Hematopoietic multipotent progenitor cell (in vitro differentiated cells): Measurements from ENCODE around the gene ZNF580. TPM values are rescaled to one million over a fixed set of nuclear protein-coding genes. Genes with fewer than 3 reads are reported as not detected.

Experiments used
- DNase-seq, 3 donors: peaks; one replicate each; pipeline ENCODE4 v3.0.0-alpha.2; 2011 to 2015; ENCODE audit warnings: low read depth in 2 of 3, low spot score in 2 of 3
- total RNA-seq: library from RNA; depleted of rRNA; stranded (reverse); fragments of >200 nt; gene quantifications from one replicate; pipeline ENCODE4 v1.2.3, GENCODE V29; 2012

Gene ZNF580
- total RNA-seq, 1 donor, result 13.7 TPM

DNA sequence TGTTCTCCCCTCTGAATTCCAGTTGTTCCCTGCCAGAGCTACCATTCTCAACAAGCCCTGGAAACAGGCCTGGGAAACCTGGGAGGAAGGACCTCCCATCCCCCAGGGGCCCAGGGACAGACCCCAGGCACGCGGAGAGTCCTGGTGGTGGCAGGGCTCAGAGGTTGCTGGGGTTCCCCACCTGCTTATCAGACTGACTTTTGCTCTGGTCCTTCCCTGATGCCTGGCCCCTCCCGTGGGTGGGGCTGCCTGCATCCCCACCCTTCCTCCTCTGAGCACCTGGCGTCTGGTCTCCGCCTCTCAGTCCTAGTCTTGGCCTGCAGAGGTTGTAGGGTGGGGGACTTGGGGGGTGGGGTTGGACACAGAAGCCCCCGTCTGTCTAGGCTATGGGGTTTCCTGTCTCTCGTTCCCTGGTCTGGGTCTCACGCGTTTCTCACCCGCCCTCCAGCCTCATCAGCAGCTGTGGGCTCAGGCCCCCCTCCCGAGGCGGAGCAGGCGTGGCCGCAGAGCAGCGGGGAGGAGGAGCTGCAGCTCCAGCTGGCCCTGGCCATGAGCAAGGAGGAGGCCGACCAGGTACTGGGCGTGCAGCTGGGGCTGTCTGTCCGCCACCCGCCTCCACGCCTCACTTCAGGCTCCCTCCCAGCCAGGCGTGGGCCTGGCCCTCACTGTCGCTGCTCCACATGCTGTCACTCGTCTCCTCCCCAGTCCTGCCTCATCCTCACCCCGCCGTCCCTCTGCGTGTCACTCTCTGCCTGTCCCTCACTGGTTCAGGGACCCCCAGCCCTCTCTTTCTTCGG is 47.8 kb downstream of the ZNF580 start:
- DNase-seq, result no peak

DNA sequence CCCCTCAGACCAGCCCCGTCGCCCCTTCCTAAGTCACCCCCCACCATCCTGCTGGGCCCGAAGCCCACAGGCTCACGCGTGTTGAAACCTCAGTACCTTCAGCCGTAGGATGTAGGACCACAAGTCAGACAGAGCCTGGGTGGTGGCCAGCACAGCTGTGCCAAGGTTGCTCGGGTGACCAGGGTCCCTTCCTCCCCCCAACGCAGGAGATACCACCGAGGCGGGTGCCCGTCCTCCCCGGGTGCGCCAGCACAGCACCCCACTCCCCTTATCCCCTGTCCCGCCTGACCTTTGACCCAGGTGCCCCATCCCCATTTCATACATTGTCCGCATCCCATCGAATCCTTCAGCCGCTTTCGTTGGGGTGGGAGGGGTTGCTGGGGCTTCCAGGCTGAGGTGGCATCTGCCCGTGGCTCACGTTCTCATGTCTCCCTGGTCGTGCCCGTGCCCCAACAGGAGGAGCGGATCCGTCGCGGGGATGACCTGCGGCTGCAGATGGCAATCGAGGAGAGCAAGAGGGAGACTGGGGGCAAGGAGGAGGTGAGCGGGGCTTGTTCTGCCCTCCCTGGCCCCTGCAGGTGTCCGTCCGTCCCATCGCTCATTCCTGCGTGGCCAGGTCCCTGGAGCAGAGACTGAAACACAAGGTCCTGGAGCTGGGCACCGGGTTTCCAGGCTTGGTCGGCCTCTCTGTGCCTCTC is 48.8 kb downstream of the ZNF580 start:
- DNase-seq, result no peak

DNA sequence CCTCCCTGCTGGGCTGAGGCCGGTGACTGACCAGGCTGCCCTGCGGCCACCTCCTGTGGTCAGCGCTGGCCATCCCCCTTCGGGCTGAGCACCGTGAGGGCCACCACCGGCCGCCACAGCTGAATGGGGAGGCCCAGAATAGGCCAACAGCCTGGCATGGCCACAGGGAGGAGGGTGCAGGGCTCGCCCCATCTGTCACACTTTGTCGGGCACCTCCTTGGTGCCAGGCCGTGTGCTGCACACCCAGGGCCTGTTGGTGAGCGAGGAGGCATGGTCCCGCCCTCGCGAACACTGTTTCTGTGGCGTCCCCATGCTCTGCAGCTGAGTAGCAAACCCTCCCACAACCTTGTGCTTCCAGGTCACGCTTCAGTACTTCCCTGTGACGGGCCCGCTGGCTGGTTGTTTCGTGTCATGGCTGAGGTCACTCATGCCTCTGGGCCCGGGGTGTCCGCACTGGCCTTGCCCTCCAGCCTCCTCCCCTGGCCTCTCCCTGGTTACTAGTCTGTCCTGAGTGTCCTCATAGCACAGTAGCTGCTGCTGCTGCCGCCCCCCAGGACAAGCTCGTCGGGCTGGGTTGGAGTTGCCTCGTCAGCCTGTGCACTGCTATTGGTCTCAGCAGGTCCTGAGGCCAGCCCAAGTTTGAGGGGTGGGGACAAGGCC is 49.4 kb downstream of the ZNF580 start:
- DNase-seq, result no peak

DNA sequence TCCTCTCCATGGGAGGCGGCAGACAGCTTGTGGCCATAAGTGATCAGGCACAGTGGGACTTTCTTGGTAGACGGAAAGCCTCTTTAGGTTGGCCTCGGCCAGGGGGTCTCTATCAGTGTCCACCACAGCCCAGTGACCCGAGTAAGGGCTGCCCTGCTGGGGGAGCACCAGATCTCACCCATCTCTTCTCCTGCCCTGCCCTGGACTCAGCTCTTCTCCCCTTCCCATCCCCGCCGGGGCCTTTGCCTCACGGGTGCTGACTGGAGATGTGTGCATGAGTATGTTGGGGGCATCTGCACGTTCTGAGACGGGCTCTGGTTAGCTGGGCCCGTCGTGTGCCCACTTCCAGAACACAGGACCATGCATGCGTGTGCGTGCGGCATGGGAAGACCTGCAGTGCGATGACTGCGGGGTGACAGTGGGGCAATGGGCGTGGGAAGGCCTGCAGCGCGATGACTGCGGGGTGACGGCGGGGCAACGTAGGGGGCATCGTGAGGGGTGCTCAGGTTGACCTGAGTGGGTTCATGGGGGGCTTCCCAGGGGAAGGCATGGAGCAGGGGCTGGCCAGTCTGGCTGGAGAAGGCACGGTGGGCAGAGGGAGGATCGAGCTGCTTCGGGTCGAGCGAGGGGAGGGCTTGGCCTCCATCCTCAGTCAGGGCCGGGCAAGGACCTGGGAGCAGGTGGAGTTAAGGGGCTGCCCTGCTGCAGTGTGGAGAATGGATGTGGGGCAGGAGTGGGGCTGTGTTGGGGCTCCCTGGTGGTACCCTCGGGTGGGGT is 50.2 kb downstream of the ZNF580 start:
- DNase-seq, result no peak

DNA sequence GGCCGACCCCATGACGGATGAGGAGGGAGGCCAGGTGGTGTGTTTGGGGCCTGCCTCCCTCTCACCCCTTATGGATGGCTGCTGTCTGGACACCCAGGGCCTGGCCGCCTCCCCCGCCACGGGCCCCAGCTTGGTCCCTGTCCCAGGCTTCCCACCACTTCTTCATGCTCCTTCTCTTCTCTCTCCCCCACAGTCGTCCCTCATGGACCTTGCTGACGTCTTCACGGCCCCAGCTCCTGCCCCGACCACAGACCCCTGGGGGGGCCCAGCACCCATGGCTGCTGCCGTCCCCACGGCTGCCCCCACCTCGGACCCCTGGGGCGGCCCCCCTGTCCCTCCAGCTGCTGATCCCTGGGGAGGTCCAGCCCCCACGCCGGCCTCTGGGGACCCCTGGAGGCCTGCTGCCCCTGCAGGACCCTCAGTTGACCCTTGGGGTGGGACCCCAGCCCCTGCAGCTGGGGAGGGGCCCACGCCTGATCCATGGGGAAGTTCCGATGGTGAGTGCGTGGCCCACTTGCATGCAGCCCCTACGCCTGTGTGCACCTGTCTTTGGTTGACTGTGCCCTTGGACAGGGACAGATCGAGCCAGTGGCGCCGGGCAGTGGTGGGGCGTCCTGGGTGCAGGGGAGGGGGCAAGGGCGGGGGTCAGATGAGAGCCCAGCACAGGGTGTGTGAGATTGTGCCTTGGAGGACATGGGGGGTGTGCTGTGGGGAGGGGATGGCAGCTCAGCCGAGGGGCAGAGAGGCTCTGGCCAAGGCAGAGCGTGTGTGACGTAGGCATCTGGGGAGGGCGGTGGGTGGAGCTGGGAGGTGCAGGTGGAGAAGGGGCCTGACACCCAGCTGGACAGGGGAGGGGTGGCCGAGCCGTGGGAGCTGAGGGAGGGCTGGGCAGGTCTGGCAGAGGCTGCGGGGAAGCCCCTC is 51.0 kb downstream of the ZNF580 start:
- DNase-seq, result no peak

DNA sequence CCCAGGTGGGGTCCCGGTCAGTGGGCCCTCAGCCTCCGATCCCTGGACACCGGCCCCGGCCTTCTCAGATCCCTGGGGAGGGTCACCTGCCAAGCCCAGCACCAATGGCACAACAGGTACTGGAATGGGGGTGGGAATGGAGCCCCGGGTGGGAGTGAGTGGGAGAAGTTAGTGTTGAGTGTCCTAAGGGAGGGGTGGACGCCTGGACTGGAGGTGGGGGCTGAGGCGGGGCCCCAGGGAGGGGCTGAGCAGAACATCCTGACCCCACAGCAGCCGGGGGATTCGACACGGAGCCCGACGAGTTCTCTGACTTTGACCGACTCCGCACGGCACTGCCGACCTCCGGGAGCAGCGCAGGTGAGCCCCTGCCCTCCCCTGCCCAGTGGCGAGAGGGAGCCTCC is 51.9 kb downstream of the ZNF580 start:
- no peak for DNase-seq

Other genes with a start within 250 kb of the ZNF580 start
- 26.7 TPM for gene UBE2S, start 233.2 kb upstream of the ZNF580 start, total RNA-seq
- under 0.01 TPM for gene SHISA7, start 197.7 kb upstream of the ZNF580 start, total RNA-seq
- 63.3 TPM for gene ISOC2, start 179.4 kb upstream of the ZNF580 start, total RNA-seq
- gene C19orf85, start 176.3 kb upstream of the ZNF580 start, total RNA-seq, result not detected
- gene ZNF628, start 164.4 kb upstream of the ZNF580 start, total RNA-seq, result 8.3 TPM
- gene NAT14, start 155.8 kb upstream of the ZNF580 start, total RNA-seq, result 12.7 TPM
- gene SSC5D, start 152.6 kb upstream of the ZNF580 start, total RNA-seq, result 0.27 TPM
- under 0.01 TPM for gene SBK2, start 103.9 kb upstream of the ZNF580 start, total RNA-seq
- 0.54 TPM for gene SBK3, start 95.5 kb upstream of the ZNF580 start, total RNA-seq
- gene ZNF579, start 60.2 kb upstream of the ZNF580 start, total RNA-seq, result 7.0 TPM
- 8.6 TPM for gene FIZ1, start 41.5 kb upstream of the ZNF580 start, total RNA-seq
- gene ZNF524, start 40.7 kb upstream of the ZNF580 start, total RNA-seq, result 21.3 TPM
- 4.0 TPM for gene ZNF865, start 35.4 kb upstream of the ZNF580 start, total RNA-seq
- 15.1 TPM for gene ZNF784, start 16.4 kb upstream of the ZNF580 start, total RNA-seq
- gene ZNF581, start 2.6 kb downstream of the ZNF580 start, total RNA-seq, result 48.5 TPM
- gene CCDC106, start 7.2 kb downstream of the ZNF580 start, total RNA-seq, result 8.3 TPM
- 158 TPM for gene U2AF2, start 14.0 kb downstream of the ZNF580 start, total RNA-seq
- 18.0 TPM for gene EPN1, start 34.2 kb downstream of the ZNF580 start, total RNA-seq
- not detected for gene NLRP9, start 97.4 kb downstream of the ZNF580 start, total RNA-seq
- under 0.01 TPM for gene RFPL4A, start 118.1 kb downstream of the ZNF580 start, total RNA-seq
- not detected for gene RFPL4AL1, start 128.1 kb downstream of the ZNF580 start, total RNA-seq
- under 0.01 TPM for gene NLRP11, start 191.0 kb downstream of the ZNF580 start, total RNA-seq
- gene NLRP4, start 195.5 kb downstream of the ZNF580 start, total RNA-seq, result not detected